ENCODE data around the gene EFNA5.

EFNA5 gene

GRCh38 chr5:107601076-107601475, 69.7 kb downstream of the EFNA5 start:
- DNase-seq: no peak

GRCh38 chr5:107598958-107599357, 71.8 kb downstream of the EFNA5 start:
- DNase-seq: no peak

GRCh38 chr5:107597803-107598202, 72.9 kb downstream of the EFNA5 start:
- no peak for DNase-seq

- DNase-seq: no peak
Measured at GRCh38 chr5:107597247-107597646, 73.5 kb downstream of the EFNA5 start.

- DNase-seq: no peak
Measured at GRCh38 chr5:107594253-107595045, 76.3 kb downstream of the EFNA5 start.

GRCh38 chr5:107593009-107593408, 77.7 kb downstream of the EFNA5 start:
- DNase-seq: no peak

GRCh38 chr5:107592515-107592914, 78.2 kb downstream of the EFNA5 start:
- DNase-seq: no peak

GRCh38 chr5:107590686-107591085, 80.1 kb downstream of the EFNA5 start:
- no peak for DNase-seq

- no peak for DNase-seq
Measured at GRCh38 chr5:107589520-107590193, 81.1 kb downstream of the EFNA5 start.

- DNase-seq: no peak
Measured at GRCh38 chr5:107582625-107583024, 88.1 kb downstream of the EFNA5 start.

GRCh38 chr5:107580889-107581820, 89.6 kb downstream of the EFNA5 start:
- DNase-seq: no peak

GRCh38 chr5:107578051-107578635, 92.6 kb downstream of the EFNA5 start:
- no peak for DNase-seq

GRCh38 chr5:107577394-107577950, 93.3 kb downstream of the EFNA5 start:
- no peak for DNase-seq

- DNase-seq: no peak
Measured at GRCh38 chr5:107576736-107577393, 93.9 kb downstream of the EFNA5 start.

GRCh38 chr5:107576155-107576554, 94.6 kb downstream of the EFNA5 start:
- DNase-seq: no peak

- no peak for DNase-seq
Measured at GRCh38 chr5:107574287-107574686, 96.5 kb downstream of the EFNA5 start.

GRCh38 chr5:107572715-107573368, 97.9 kb downstream of the EFNA5 start:
- no peak for DNase-seq

GRCh38 chr5:107571621-107572536, 98.9 kb downstream of the EFNA5 start:
- DNase-seq: peak; percentile 92

- peak; percentile 10 to 40 for DNase-seq
Measured at GRCh38 chr5:107570805-107571531, 99.8 kb downstream of the EFNA5 start.

- DNase-seq: no peak
Measured at GRCh38 chr5:107570181-107570580, 100.6 kb downstream of the EFNA5 start.
